Measurements from ENCODE around the gene ZNF24. TPM values are rescaled to one million over a fixed set of nuclear protein-coding genes. Genes with fewer than 3 reads are reported as not detected.

The ZNF24 gene
- total RNA-seq, 1 experiment from 2014 or later: 57.9 TPM

DNA sequence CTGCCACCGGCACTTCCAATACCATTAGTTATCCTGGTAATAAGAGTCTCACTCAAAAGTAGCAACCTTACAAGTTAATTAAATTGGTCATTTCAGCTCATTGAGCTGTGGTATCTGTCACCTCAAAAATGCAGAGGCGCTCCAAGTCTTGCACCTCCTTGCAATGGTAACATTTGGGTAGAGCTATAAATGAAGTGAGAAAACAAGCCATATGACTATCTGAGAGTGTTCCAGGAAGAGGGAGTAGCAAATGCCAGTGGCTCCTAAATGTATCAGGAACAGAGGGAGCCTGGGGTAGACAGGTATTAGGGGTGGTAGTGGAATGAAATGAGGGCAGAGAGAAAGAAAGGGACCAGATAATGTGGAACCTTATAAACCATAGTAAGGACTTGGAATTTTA is 48.2 kb downstream of the ZNF24 start:
- Histone ChIP-seq H4K8ac (replicated peaks; ENCODE audit: insufficient read length, low read depth, low read length) (no peak overlapping the region), H2BK5ac (ENCODE audit: insufficient read length, low read length) (no peak overlapping the region), H3T11ph (ENCODE audit: low read length) (no peak overlapping the region), H4K5ac (ENCODE audit: insufficient read length, low read depth, low read length) (no peak overlapping the region), H2BK120ac (ENCODE audit: low read depth, low read length, poor library complexity, severe bottlenecking) (no peak overlapping the region), H3K56ac (ENCODE audit: insufficient read length, low read depth, low read length) (no peak overlapping the region), H2AK5ac (ENCODE audit: insufficient read length, low read length) (no peak overlapping the region), H3K23me2 (ENCODE audit: insufficient read length, low read depth, low read length, poor library complexity, severe bottlenecking) (no peaks in the 10 kb centered on the region), H3K79me2 (ENCODE audit: insufficient read depth, low read length) (no peaks in the 10 kb centered on the region), H3K27me3 (ENCODE audit: insufficient read depth, low read length) (no peaks in the 10 kb centered on the region), H4K20me1 (ENCODE audit: control insufficient read depth, insufficient read depth, insufficient read length) (no peaks in the 10 kb centered on the region), H2AFZ (ENCODE audit: low read length) (no peak overlapping the region), H3K18ac (ENCODE audit: insufficient read length, low read depth, low read length) (no peak overlapping the region), H3K23ac (ENCODE audit: insufficient read length, low read depth, low read length) (no peak overlapping the region), H3K4me2 (ENCODE audit: insufficient read depth, insufficient read length, low read length) (no peak overlapping the region), H3K9me3 (ENCODE audit: control insufficient read depth, low read depth, low read length) (no peaks in the 10 kb centered on the region), H3K4ac (ENCODE audit: low read depth, low read length) (no peak overlapping the region), H2BK20ac (ENCODE audit: low read depth, low read length, poor library complexity, severe bottlenecking) (no peak overlapping the region), H3K79me1 (ENCODE audit: insufficient read depth, low read depth, low read length, poor library complexity, severe bottlenecking) (peaks cover 4% of the 10 kb centered on the region), H3K4me1 (ENCODE audit: insufficient read depth, low read length) (no peaks in the 10 kb centered on the region), H4K91ac (ENCODE audit: insufficient read length, low read depth, low read length) (no peak overlapping the region), H2BK12ac (ENCODE audit: insufficient read length, low read depth, low read length) (no peak overlapping the region), H3K9ac (ENCODE audit: extremely low read depth, insufficient read length, low read length) (no peak overlapping the region), H3K27ac (ENCODE audit: insufficient read length, low read depth, low read length) (no peak overlapping the region), H3K14ac (ENCODE audit: insufficient read depth, low read length) (no peak overlapping the region), H2BK15ac (ENCODE audit: low read depth, low read length) (no peak overlapping the region)
- Mint-ChIP-seq H3K27ac (no peak overlapping the region), H3K9me3 (peaks cover 6 to 21% of the 10 kb centered on the region in 2 experiments; a peak in 4 of 5 replicates), H3K36me3 (ENCODE audit: insufficient read depth in 1 of 3, low read depth in 3 of 3) (peaks cover 44 to 60% (median 50%) of the 10 kb centered on the region in 3 experiments), H3K27me3 (ENCODE audit: low read depth) (no peaks in the 10 kb centered on the region), H3K4me1 (peaks cover 6 to 9% of the 10 kb centered on the region in 2 experiments), H3K4me3 (no peak overlapping the region)
- DNase-seq: no peak
- WGBS (ENCODE audit: extremely low coverage, insufficient read length, low lambda C conversion rate): no CpG with 5 or more reads among the region's 2 CpGs
- TF ChIP-seq, protein P1, sequence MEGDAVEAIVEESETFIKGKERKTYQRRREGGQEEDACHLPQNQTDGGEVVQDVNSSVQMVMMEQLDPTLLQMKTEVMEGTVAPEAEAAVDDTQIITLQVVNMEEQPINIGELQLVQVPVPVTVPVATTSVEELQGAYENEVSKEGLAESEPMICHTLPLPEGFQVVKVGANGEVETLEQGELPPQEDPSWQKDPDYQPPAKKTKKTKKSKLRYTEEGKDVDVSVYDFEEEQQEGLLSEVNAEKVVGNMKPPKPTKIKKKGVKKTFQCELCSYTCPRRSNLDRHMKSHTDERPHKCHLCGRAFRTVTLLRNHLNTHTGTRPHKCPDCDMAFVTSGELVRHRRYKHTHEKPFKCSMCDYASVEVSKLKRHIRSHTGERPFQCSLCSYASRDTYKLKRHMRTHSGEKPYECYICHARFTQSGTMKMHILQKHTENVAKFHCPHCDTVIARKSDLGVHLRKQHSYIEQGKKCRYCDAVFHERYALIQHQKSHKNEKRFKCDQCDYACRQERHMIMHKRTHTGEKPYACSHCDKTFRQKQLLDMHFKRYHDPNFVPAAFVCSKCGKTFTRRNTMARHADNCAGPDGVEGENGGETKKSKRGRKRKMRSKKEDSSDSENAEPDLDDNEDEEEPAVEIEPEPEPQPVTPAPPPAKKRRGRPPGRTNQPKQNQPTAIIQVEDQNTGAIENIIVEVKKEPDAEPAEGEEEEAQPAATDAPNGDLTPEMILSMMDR (conservative IDR thresholded peaks at IDR 0.05): no peak
